GM21723 (cell line): ENCODE measurements around the gene DCC.

ENCODE experiments used
- ATAC-seq: cut with Tn5 transposase; IDR thresholded peaks from one replicate; pipeline ENCODE4 v1.9.1; 2021; ENCODE audit warnings: mild to moderate bottlenecking, moderate library complexity; ENCODE audit not compliant: unreplicated experiment

Gene DCC

GRCh38 chr18:52670896-52671295, 330.9 kb downstream of the DCC start:
- ATAC-seq: no peak

GRCh38 chr18:52678034-52678433, 338.0 kb downstream of the DCC start:
- no peak for ATAC-seq

GRCh38 chr18:52678551-52678950, 338.6 kb downstream of the DCC start:
- no peak for ATAC-seq

- no peak for ATAC-seq
These were observed 339.4 kb downstream of the DCC start for GRCh38 chr18:52679354-52679753.

- no peak for ATAC-seq
These were observed 342.3 kb downstream of the DCC start for GRCh38 chr18:52682260-52682659.

GRCh38 chr18:52685316-52685715, 345.3 kb downstream of the DCC start:
- ATAC-seq: no peak

- ATAC-seq: no peak
These were observed 351.8 kb downstream of the DCC start for GRCh38 chr18:52691841-52692240.

GRCh38 chr18:52694804-52695203, 354.8 kb downstream of the DCC start:
- no peak for ATAC-seq

GRCh38 chr18:52700116-52700515, 360.1 kb downstream of the DCC start:
- ATAC-seq: no peak

GRCh38 chr18:52700816-52701215, 360.8 kb downstream of the DCC start:
- no peak for ATAC-seq

- ATAC-seq: no peak
These were observed 361.4 kb downstream of the DCC start for GRCh38 chr18:52701219-52701935.

- no peak for ATAC-seq
These were observed 375.4 kb downstream of the DCC start for GRCh38 chr18:52715421-52715820.

- no peak for ATAC-seq
These were observed 376.0 kb downstream of the DCC start for GRCh38 chr18:52715991-52716390.

- no peak for ATAC-seq
These were observed 377.0 kb downstream of the DCC start for GRCh38 chr18:52716973-52717372.

- ATAC-seq: no peak
These were observed 382.9 kb downstream of the DCC start for GRCh38 chr18:52722904-52723303.

GRCh38 chr18:52723550-52723970, 383.6 kb downstream of the DCC start:
- no peak for ATAC-seq

GRCh38 chr18:52730972-52731619, 391.1 kb downstream of the DCC start:
- no peak for ATAC-seq

GRCh38 chr18:52738946-52739345, 398.9 kb downstream of the DCC start:
- no peak for ATAC-seq

- no peak for ATAC-seq
These were observed 407.0 kb downstream of the DCC start for GRCh38 chr18:52746986-52747385.

GRCh38 chr18:52747869-52748268, 407.9 kb downstream of the DCC start:
- ATAC-seq: no peak

GRCh38 chr18:52748343-52748742, 408.3 kb downstream of the DCC start:
- no peak for ATAC-seq

- no peak for ATAC-seq
These were observed 409.5 kb downstream of the DCC start for GRCh38 chr18:52749542-52749941.

GRCh38 chr18:52750995-52751394, 411.0 kb downstream of the DCC start:
- ATAC-seq: no peak
